Mesenteric fat pad (tissue), 1 donor: ENCODE measurements around the gene RUNX2. TPM values are rescaled to one million over a fixed set of nuclear protein-coding genes. Genes with fewer than 3 reads are reported as not detected.
"Not testable (repeated sequence)": the region's sequence is repeated elsewhere in the genome, so short reads cannot be mapped to it uniquely, and the experiment has no call there.

Experiments used
- DNase-seq: peaks from one replicate; pipeline ENCODE4 v3.0.0-alpha.2; 2020; ENCODE audit warnings: low spot score
- total RNA-seq: library from RNA; stranded (reverse); fragmentation: NEBNext Ultra II Directional; extraction: Animal tissue kit (Norgen Biotek cat#: 25700); gene quantifications from one replicate; pipeline ENCODE4 v1.2.1, GENCODE V29; 2021
- donor health status: DM: yes; HTN: yes; CAD: no.

The RUNX2 gene
- total RNA-seq, 1 donor from 2014 or later, result 1.6 TPM

DNA sequence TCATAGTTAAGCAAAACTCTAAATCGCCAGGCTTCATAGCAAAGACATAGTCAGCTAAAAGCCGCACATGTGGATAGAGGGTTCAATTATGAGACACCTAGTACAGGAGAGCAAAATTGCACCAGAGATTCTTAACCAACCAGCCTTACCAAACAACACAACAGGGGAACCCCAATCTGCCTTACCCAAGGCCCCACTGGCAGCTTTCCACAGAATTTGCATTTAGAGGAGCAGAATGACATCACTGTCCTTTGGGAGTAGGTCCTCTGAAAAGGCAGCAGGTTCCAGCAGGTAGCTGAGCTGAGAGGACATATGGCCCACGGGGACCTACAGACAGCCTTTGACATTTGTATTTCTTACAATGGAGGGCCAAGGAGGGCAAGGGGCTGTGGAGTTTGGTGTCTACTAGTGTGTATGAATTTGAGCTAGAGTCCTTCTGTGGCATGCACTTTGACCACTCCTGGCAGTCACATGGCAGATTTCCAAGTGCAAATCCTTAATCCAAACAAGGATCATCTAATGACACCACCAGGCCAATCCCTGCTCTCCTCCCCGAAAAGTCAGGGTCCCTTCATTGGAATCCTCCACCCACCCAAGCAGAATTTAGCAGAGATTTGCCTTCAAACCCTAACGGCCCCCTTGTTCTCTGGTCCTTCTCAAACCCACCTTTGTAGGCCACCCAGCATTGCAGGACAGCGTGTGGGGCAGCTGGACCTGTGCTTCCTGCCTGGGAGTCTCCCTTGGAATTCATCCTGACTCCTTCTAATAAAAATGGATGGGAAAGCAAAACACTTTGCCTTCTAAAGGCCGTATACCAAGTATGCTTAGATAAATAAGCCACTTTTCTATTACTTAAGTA is 220.8 kb downstream of the RUNX2 start:
- DNase-seq, result no peak

DNA sequence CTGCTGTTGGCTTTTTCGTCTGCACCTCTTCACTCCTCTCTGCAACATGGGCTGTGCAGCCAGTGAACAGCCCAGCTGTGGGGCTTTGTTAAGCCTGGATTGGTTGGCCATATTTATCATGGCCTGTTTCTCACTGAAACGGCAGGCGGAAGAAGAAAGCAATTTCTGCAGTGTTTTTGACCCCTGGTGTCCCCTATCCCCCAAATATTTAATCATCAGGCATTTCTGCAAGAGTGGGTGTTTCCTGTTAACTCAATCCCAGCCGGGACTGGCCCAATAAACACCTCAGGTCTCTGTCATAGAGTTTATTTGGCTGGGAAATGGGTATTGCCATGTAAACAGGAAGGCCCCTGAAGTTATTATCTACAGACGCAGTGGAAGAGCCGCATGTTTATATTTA is 224.4 kb downstream of the RUNX2 start:
- DNase-seq, result no peak

DNA sequence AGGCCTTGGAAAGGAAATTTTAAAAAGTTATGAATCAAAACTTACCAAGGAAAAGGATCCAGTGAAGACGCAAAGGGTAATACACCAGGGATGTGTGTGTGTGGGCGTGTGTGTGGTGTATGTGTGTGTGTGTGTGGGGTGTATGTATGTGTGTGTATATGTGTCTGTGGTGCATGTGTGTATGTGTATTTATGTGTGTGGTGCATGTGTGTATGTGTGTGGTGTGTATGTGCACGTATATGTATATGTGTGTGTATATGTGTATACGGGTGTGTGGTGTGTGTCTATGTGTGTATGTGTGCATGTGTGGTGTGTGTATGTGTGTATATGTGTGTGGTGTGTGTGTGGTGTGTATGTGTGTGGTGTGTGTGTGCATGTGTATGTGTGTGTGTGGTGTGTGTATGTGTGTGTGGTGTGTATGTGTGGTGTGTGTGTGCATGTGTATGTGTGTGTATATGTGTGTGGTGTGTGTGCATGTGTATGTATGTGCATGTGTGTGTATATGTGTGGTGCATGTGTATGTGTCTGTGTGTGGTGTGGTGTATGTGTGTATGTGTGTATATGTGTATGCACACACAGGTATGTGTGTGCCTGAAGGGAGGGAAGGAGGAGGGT is 225.7 kb downstream of the RUNX2 start:
- no peak for DNase-seq

DNA sequence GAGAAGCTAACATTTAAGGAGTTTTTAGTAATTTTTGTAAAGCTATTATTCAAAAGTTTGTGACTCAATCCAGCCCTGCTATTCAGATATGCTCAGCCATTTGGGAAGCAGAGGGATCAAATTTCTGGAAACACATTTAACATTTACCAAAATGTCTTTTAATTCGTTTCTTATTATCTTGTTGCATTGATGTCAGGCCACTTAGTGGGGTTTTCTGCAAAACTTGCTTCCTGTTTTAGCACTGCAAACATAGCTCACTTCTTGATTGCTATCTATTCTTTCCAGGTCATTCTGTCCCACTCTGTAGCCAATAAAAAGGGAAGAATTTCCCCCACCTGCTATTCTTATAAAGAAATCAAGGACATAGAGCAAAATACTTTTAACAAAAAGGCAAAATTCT is 226.5 kb downstream of the RUNX2 start:
- DNase-seq, result no peak

DNA sequence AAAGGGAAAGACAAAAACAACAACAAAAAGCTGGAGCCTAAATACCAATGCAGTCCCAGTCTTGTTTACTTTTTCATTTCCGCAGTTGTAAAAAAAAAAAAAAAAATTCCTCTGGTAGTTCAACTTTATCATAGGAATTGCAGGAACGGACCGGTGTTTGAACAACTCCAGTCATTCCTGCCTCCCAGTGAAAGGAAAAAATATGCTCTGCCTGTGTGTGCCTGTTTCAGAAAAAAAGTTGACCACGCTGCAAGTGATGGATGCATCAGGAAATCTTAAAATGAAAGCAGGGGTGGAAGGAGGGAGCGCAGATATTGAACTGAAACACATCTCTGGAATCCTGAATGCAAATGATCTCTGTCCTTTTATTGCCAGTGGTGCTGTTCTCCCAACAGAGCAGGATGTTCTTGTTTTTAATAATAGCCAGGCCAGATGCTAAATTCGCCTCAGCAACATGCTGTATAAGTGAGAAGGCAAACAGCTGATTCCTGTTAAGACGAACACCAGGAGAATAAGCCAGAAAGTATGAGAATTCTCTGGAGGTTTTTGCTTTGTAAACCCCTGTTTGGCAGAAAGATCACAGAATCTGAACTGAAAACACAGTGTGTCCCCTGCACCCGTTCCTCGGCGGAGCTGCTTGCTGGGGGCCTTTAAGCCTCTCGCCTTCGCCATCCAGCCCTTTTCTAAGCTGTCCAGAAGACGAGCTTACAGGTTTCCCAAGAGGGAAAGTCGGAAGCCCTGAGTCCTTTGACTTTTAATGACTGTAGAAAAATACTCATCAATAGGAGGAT is 228.0 kb downstream of the RUNX2 start:
- DNase-seq, result no peak

DNA sequence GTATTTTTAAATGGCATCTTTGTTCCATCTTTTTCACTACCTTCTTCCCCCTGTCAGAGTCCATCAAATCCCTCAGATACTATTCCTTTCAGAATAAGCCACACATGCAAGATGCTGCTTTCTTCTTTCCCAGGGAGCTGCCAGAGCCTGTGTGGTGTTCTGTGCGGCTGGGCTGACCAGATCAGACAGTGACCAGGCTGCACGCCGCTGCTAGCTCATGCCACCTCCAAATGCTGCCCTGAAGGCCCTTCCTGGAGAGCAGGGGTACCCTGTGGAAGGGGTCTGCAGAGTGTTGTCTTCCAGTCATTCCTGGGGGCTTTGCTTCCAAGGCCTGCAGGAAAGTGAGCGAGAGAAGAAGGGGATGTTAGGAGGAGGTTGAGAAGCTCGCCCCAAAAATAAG is 228.7 kb downstream of the RUNX2 start:
- DNase-seq, result no peak

DNA sequence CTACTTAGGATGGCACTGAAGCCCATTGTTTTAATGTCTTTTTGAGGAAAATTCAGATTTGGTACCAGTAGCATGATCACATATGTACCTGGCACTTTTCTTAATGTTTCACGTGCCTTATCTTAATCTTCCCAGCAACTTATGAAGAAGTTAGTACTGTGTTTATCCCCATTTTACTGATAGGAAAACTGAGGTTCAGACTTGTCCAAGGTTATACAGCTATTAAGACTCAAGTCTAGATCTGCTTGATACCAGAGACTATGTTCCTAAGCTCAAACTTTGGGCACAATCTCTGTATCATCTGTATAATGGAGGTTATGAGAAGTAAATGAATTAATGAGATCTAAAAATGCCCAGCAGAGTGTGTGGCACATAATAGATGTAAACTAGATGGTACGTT is 229.3 kb downstream of the RUNX2 start:
- DNase-seq, result no peak

DNA sequence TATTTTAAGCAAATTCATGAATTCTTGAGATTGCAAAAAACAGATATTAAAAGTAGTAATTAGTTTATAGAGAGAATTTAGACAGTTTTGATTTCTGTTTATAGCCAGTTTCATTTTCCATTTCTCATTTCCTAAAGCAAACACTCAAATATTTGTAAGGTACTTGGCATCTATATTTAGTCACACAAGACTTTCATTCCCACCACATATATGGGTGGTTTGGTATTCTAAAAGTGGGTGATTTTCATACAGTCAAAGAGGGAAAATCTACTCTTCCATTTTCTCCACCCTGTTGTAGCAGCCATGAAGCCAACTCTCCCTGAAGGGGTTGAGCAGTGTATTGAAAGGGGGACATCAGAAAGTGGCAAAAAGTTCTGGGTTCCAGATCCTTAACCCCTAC is 230.7 kb downstream of the RUNX2 start:
- DNase-seq, result no peak

DNA sequence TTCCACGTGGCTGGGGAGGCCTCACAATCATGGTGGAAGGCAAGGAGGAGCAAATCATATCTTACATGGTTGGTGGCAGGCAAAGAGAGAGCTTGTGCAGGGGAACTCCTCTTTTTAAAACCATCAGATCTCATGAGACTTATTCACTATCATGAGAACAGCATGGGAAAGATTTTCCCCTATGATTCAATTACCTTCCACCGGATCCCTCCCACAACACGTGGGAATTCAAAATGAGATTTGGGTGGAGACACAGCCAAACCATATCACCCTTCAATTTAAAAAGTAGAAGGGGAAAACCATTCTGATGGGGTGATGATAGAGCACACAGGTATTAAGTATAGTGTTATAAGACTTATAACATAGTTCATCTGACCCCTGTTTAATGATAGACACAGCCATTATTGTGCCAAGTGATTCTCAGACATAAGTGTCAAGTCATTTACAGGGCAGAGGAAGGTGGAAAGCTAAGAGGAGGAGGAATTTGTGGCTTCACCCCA is 232.2 kb downstream of the RUNX2 start:
- DNase-seq, result not testable (repeated sequence)

DNA sequence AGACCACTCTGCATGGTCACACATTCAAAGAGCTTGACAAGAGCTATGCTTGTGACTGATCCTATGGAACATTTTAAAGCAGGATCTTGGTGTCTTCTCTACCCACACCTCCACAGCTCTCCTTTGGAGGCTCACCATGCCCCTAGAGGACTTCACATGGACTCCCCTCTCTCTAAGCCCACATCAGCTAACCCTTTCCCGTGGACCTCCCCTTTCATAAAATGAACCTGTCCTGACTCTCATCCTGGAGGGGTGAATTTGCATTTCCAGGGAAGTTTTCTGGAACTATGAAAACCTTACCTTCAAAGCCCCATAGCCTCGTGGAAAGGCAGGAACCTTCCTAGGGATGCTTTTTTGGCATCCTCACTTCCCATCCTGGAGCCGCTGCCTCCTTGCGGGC is 234.0 kb downstream of the RUNX2 start:
- no peak for DNase-seq

DNA sequence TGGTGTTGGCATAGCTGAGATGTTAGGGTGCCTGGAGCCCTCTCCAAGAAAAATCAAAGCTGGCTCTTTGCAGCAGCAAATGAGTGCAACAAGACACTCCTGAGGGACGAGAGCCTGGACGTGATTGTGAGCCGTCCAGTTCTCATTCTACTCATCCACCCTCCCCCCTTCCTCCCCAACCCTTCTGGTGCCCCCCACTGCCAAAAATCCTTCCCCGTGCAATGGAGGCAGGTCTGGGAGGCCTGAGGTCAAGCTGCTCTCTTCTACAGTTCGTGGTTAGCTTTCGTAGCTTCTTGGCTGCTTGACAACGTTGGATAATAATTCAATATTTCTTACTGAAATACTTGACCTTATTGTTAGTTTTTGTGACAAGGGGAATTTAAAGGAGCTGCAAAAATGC is 234.9 kb downstream of the RUNX2 start:
- DNase-seq, result no peak

DNA sequence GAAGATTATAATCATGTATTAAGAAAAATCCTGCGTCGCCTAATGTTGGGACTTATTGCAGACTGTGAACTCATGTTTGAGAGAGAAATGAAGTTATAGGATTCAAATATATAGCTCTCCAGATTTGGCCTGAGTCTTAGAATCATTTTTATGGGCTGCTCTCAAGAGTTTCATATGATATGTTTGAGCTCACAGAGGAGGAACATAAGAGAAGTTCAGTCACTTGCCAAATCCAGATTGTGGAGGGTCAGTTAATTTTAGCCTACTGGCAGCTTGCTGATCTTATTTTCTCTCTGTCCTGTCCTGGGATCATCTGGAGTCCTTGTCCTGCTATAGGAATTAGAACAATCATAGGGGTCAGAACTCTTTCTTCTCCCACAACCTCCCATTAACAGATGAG is 235.7 kb downstream of the RUNX2 start:
- DNase-seq, result no peak

DNA sequence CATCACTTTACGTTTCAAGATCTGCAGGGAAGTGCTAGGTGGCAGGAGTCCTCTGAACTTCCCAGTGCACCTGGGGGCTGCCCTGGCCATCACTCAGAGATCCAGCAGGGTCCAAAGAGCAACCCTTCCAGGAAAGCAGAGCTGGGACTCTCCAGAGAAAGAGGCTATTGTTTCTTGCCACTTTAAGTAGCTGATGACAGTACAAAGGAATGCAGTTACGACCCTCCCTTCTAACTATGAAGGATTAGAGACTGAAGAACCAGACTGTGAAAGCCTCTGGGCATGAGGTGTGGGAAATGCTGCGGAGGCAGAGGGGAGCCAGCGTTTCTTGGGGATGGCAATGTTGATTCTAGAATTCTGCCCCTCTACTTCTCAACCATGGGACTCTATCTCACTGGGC is 238.8 kb downstream of the RUNX2 start:
- DNase-seq, result no peak

DNA sequence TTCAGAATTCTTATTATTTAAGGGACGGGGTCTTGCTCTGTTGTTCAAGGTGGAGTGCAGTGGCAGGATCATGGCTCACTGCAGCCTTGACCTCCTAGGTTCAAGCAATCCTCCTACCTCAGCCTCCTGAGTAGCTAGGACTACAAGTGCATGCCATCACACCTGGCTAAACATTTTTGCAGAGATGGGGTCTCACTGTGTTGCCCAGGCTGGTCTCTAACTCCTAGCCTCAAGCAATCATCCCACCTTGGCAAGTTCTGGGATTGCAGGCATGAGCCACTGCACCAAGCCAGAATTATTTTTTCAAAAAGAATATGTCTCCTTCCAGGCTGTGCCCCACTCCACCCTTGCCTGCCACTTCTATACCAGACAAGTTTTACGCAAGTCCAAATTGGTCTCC is 239.7 kb downstream of the RUNX2 start:
- no peak for DNase-seq

DNA sequence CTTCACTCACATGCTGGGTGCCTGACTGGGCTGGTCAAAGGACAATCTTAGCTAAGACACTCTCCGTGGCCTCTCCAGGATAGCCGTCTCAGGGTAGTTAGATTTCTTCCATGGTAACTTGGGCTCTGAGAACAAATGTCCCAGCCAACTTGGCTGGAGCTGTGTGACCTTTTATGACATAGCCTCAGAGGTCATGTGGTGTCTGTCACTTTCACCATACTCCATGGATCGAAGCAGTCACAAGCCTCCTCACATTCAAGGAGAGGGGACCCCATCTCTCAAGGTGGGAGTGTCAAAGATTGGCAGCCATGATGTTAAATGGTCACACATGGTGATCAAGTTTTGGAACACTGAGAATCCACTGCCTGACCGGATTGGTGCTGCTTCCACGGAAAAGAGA is 240.5 kb downstream of the RUNX2 start:
- DNase-seq, result no peak

DNA sequence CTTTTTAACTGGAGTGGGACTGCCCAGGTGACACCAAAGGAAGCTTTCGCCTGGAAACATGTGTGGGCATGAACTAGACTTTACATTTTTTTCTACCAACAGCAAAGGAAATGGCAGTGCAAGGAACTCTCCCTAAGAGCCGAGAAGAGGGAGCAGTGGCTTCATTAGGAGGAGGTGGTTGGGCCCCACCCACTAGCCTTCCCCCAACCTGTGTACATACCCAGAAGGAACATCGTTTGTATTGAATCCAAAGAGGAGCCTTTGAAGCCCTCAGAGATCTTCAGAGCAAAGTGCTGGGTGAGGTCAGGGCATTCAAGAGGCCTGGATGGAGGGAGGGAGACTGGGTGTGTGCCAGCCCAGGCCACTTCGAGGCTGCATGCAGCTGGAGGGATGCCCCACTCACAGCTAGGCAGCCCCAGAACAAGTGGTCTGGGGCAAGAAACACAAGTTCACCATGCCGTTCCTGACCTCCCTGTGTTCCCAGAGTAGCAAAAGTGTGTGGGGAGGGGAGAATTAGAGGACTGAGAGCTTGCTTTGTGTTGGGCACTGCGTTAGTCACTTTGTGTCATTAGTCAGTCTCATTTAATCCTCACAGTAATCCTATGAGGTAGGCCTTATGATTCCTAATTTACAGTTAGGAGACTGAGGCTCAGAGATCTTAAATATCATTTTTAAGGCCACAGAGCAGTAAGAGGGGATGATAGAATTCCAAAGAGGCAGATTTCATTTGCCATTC is 241.2 kb downstream of the RUNX2 start:
- no peak for DNase-seq

DNA sequence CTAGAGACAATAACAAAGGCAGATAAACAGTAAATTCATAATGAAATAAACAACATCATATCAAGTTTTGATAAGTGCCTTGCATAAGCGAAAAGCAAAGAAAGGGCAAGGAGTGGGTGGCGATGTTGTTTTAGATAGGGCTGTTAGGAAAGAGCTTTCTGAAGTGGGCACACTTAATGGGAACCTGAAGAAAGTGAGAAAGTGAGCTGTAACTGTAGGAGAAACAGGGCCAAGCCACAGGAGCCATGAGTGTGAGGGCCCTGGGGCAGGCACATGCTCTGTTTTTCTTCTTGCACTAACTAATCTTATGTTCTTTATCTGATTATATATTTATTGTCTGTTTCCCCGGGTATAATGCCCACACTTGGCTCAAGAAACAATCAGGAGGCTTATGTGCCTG is 243.0 kb downstream of the RUNX2 start:
- DNase-seq, result no peak

DNA sequence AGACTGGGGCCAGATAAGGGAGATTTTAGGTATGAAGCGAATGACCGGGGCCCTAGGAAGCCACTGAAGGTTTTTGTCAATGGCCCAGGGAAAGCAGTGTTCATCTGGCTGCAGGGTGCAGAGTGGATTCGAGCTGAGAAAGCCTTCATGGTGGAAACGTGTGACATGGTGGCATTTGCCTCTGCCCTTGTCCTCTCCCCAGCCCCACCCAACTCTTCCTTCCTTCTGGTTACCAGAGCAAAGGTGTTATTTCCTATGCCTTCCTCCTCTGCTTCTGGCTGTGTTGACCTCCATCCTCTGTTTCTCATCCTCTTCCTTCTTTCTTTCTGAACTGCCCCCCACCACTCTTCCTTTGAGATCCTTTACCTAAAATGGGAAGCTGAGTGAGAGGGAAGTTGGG is 244.7 kb downstream of the RUNX2 start:
- no peak for DNase-seq

DNA sequence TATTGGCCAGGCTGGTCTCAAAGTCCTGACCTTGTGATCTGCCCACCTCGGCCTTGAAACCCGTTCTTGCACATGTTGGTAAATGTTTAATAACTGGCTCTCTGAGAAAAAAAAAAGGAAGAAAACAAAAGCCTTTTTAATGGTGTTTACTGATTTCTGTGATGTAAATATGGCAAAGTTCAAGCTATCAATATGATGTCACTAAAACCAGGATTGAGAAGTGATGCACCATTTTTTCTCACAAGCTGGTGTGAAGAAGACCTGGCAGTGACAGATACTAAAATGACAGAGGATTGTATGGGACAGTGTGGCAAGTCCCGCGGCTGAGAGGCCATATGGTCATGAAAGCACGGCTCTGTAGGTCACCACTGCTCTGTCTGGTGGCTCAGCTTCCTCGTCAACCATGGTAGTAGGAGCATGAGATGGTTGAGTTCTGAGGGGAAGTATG is 245.9 kb downstream of the RUNX2 start:
- DNase-seq, result no peak

DNA sequence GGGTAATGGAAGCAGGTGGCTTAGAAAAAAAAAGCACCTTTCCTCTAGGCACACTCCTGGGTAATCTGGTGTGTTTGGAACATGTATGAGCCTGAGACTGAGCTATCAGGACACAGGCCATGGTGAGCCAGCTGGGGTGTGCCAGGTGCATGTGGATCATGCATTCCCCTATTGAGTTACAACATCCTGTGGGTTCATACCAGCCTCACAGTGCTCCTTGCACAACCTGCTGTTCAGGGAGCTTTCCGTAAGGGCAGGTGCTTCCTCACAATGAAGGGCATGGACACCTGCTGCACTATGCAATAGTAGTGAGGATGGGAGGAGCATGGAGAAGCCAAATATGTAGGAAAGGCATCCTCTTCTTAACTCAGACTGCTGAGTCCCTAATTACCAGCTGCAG is 246.8 kb downstream of the RUNX2 start:
- no peak for DNase-seq
